Measurements from ENCODE around the gene HSD17B3.
A peak's percentile ranks its signal among the peaks of the same experiment; 100 is the strongest.
"Not testable (repeated sequence)": the region's sequence is repeated elsewhere in the genome, so short reads cannot be mapped to it uniquely, and the experiment has no call there.

HSD17B3 gene

GRCh38 chr9:96317335-96317980 is 15.5 kb upstream of the HSD17B3 start:
- DNase-seq: peak in 8 of 10 donors; percentile 36 to 94 (median 60)

GRCh38 chr9:96309850-96310249 is 7.9 kb upstream of the HSD17B3 start:
- no peak for DNase-seq
- intact Hi-C loops (cut with DNase I): no loop called here

More at GRCh38 chr9:96317335-96317980, 15.5 kb upstream of the HSD17B3 start:
- intact Hi-C loops (cut with DNase I): loop anchor here (2.0 kb wide), 1 partner anchor 85 kb away; no protein-coding TSS in a partner anchor

GRCh38 chr9:96306958-96307357 is 5.0 kb upstream of the HSD17B3 start:
- intact Hi-C loops (cut with DNase I); DNase-seq: not testable (repeated sequence)

GRCh38 chr9:96305171-96305570 is 3.2 kb upstream of the HSD17B3 start:
- no peak for DNase-seq
- intact Hi-C loops (cut with DNase I): no loop called here

- DNase-seq: no peak
- intact Hi-C loops (cut with DNase I): no loop called here
Observed at GRCh38 chr9:96304230-96304629, 2.3 kb upstream of the HSD17B3 start.

- intact Hi-C loops (cut with DNase I): no loop called here
Observed at GRCh38 chr9:96299823-96300222, 2.2 kb downstream of the HSD17B3 start.

GRCh38 chr9:96294159-96294545 is 7.8 kb downstream of the HSD17B3 start:
- no peak for DNase-seq
- intact Hi-C loops (cut with DNase I): no loop called here

More at GRCh38 chr9:96299823-96300222, 2.2 kb downstream of the HSD17B3 start:
- DNase-seq: no peak

GRCh38 chr9:96293498-96294158 is 8.3 kb downstream of the HSD17B3 start:
- intact Hi-C loops (cut with DNase I): no loop called here
- DNase-seq: no peak

- intact Hi-C loops (cut with DNase I): no loop called here
- DNase-seq: no peak
Observed at GRCh38 chr9:96289392-96289791, 12.6 kb downstream of the HSD17B3 start.

GRCh38 chr9:96281641-96282040 is 20.3 kb downstream of the HSD17B3 start:
- DNase-seq: no peak
- intact Hi-C loops (cut with DNase I): no loop called here

GRCh38 chr9:96279932-96280331 is 22.0 kb downstream of the HSD17B3 start:
- DNase-seq: no peak

GRCh38 chr9:96274939-96275338 is 27.0 kb downstream of the HSD17B3 start:
- DNase-seq: no peak
- intact Hi-C loops (cut with DNase I): no loop called here

More at GRCh38 chr9:96279932-96280331, 22.0 kb downstream of the HSD17B3 start:
- intact Hi-C loops (cut with DNase I): no loop called here

- DNase-seq: no peak
- intact Hi-C loops (cut with DNase I): no loop called here
Observed at GRCh38 chr9:96270236-96270744, 31.7 kb downstream of the HSD17B3 start.

GRCh38 chr9:96258967-96259366 is 43.0 kb downstream of the HSD17B3 start:
- DNase-seq: no peak
- intact Hi-C loops (cut with DNase I): no loop called here

- intact Hi-C loops (cut with DNase I): no loop called here
- DNase-seq: no peak
Observed at GRCh38 chr9:96256800-96257199, 45.2 kb downstream of the HSD17B3 start.

GRCh38 chr9:96255698-96256097 is 46.3 kb downstream of the HSD17B3 start:
- intact Hi-C loops (cut with DNase I): no loop called here
- DNase-seq: no peak

GRCh38 chr9:96253059-96253696 is 48.8 kb downstream of the HSD17B3 start:
- DNase-seq: no peak
- intact Hi-C loops (cut with DNase I): no loop called here

GRCh38 chr9:96251451-96251850 is 50.5 kb downstream of the HSD17B3 start:
- intact Hi-C loops (cut with DNase I): no loop called here
- DNase-seq: no peak

GRCh38 chr9:96249746-96250145 is 52.2 kb downstream of the HSD17B3 start:
- no peak for DNase-seq
- intact Hi-C loops (cut with DNase I): no loop called here

GRCh38 chr9:96246267-96246671 is 55.7 kb downstream of the HSD17B3 start:
- no peak for DNase-seq
- intact Hi-C loops (cut with DNase I): no loop called here

GRCh38 chr9:96245399-96245798 is 56.6 kb downstream of the HSD17B3 start:
- intact Hi-C loops (cut with DNase I): no loop called here
- DNase-seq: no peak

Measured in posterior cingulate gyrus (tissue), 11 donors.